Head of caudate nucleus (tissue), 42 donors: ENCODE results near the gene TTYH1.

Experiments
- DNase-seq, 42 donors: peaks; one replicate each; pipeline versions ENCODE4 v3.0.0 to v3.0.0-alpha.2; 2020 to 2021; ENCODE audit warnings: mixed read lengths in 7 of 42
- intact Hi-C: fragments of 100-400 bp; cut with DNase I; formaldehyde crosslinking; loops from one replicate; pipeline ENCODE4 v1.15.0; 2022

TTYH1 gene

GRCh38 chr19:54485851-54486250 lies 70.6 kb downstream of the TTYH1 start:
- DNase-seq = no peak
- intact Hi-C loops = no loop called here
